Measurements from ENCODE around the gene NFX1.

- TF ChIP-seq CTCF (IDR thresholded peaks at IDR 0.05): no peak
- TF ChIP-seq POLR2A (IDR thresholded peaks at IDR 0.05): no peak
Observed at GRCh38 chr9:33254211-33254610, 36.1 kb upstream of the NFX1 start.
